NCI-H526 (cell line): ENCODE measurements around the gene GALNT7.
"Not testable (repeated sequence)": the region's sequence is repeated elsewhere in the genome, so short reads cannot be mapped to it uniquely, and the experiment has no call there.

Source experiments
- DNase-seq, 2 experiments: peaks; one replicate each; lab custom pipeline; 2025; lab: John Stamatoyannopoulos, UW

Gene GALNT7

DNA sequence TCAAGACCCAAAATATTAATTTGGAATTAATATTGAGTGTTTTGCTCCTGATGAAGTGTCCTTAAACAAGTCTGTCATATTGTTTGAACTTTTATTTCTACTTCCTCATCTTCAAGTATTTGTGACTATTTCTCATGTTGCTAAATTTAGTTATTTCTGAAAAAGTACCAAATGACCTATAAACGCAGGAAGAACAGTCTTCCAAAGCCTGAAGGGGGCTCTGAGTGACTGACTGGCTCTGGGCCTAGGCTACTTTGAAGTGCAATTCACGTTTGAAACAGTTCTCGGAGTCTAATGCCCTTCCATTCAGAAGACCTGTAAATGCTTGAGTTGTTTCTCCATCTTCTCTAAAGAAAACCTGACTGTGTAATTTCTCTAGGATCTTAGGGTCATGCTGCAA, 26.5 kb downstream of the GALNT7 start:
- DNase-seq, result no peak

DNA sequence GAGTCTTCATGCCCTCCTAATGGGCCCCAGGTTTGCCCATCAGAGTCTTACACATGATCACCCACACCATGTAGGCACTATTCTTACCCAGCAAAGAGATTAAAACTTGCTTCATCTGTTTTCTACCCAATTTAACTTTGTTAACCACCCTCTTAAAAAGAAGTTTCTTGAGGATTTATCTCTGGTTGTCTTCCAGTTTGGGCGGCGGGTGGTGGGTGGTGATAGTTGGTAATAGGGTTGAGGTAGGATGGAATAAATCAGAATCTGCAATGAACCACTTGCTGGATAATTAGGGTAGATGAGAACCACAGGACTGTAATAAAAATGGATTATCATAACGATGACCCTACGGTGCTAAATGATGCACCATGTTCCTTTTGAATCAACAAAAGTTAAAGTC, 30.9 kb downstream of the GALNT7 start:
- DNase-seq, result no peak

DNA sequence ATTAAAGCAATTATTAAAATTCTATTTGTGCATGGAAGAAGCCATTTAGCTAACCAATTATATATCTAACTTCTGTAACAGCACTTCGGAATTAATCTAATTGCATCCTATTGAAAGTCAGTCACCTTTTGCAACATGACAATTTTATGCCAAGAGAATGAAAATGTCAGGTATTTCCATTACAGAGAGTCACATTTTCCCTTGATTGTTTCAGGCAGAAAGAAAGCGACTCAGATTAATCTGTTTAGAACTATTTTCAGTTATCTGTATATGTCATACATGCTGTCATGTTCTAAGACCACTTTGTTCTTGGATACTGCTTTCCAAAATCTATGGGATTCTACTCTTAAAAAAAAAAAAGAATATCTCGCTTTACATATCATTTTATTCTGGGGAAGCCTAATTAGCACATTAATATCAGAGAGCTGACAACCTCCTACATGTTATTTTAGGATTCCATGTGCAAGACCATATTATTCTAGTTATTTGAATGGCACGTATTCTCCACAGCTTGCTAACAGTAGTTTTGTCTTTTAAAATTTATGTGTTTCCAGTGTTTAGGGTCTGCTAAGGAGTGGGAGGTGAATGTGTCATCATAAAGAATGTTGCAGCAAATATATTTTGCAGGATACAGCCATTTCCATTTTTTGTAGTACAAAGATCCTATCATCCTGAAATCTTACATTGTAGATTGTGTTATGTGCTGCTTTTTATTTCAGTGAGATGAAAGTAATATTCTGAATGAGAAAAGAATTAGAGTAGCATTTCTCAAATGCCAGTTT, 31.7 kb downstream of the GALNT7 start:
- DNase-seq, result no peak

DNA sequence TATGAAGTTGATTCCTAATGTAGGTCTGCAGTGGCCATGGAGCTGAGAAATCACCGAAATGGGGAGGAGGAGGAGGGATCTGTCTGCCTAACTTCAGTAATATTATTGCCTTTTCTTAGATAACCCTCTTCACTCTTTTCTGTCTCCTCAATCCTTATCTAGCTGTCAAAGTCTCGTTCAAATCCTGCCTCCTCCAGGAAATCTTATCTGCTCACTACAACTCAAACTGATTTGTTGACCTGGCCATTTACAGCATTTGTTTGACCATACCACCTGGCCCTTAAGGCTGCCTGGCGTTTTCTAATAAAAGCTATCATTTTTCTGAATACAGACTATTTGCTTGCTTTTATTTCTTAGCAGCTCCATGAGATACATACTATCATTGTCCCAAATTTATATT, 33.8 kb downstream of the GALNT7 start:
- DNase-seq, result no peak

DNA sequence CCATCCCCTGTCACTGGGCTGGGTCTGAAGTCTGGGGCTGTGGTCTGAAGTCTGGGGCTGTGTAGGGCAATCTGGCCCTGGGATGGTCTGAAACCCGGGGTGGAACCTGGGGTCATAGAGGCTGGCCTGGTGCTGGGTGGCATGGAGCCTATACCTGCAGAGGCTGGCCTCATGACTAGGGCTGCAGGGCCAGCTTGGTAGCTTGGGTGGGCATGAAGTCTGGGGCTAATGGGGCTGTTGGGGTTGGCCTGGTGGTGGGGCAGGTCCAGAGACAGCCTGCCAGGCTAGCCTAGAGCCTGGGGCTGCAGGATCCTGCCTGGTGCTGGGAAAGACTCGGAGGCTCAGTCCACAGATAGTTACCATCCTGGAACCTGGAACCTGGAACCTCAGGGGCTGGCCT, 37.0 kb downstream of the GALNT7 start:
- DNase-seq, result no peak

DNA sequence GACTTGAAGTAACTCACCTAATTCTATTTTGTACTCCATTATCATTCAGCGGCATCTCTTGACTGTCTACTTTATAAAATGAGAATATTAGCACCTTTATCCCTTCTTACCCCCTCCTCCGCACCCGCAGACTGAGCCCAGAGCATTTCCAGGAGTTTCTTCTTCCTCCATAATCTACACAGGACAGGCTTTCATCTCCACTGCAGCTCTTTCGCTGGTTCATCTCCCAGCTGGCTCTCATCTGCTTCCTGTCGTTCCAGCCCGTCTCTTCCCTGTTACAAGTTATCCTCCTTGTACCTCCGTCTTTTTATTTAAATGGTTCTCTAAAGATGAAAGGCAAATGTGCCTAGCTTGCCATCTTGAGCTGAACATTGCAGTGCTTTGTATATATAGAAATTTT, 39.8 kb downstream of the GALNT7 start:
- DNase-seq, result no peak

DNA sequence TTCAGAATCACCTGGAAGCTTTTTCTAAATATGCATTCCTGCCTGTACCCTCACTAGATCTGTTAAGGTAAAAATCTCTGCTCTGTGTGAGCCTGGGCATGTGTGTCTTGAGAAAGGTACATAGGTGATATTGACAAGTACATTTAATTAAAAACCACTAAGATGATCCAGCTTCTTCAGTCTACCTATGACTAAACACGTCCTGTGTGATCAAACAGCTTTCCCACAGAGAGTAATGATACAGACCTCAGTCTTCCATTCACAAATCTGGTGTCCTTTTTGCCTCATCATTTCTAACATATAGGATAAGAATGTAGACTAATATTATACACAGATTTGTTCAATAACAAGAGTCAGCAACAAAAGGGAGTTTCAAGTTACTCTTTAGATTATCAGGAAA, 42.6 kb downstream of the GALNT7 start:
- DNase-seq, result no peak

DNA sequence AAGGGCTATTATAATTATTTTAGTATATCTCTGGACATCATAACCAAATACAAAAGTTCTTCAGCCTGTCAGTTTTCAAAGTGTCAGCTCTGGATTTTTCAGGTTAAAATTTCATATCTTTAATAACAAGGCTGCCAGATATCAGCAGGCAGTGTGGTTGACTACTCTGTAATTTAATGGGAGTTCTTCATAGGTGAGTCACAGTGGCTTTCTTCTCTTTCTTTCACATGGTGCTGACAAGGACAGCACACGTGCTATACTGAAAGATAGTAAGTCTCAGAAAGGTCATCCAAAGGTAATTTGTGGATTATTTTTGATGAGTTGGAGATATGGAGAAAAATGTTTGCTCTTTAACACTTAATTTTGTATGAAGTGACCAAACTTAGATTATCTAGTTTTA, 43.2 kb downstream of the GALNT7 start:
- DNase-seq, result no peak

DNA sequence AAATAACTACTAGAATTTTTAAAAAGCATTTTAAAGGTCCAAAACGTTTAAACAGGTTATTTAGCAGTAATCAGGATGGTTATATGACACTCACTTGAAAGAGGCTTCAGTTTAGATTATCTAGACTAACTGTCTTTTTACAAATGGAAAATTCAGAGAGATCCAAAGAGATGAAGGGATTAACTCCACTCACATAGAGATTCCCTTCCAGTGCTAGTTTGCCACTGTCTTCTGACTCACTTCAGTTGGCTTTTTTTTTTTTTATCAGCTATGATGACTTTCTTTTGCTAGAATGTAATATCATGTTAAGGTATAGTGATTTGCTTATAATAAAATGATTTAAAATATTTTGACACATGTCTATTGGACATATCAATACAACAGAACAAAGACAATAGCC, 43.8 kb downstream of the GALNT7 start:
- DNase-seq, result no peak

DNA sequence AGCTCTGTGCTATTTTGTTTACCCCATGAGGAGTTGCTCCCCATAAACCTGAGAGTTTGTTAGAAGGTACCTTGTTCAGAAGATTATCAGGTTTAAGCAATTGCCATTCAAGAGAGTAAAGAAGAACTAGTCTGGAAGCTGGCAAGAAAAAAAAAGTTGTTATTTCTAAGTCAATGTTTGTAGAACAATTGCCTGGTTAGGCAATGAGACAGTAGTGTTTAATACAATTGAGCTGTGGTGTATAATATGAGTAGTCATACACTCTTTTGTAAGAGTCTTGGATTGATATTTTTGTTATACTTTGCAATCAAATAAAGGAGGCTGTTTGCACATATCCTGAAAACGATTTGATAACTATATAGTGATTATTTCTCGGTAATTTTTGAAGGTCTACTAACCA, 44.7 kb downstream of the GALNT7 start:
- DNase-seq, result no peak

DNA sequence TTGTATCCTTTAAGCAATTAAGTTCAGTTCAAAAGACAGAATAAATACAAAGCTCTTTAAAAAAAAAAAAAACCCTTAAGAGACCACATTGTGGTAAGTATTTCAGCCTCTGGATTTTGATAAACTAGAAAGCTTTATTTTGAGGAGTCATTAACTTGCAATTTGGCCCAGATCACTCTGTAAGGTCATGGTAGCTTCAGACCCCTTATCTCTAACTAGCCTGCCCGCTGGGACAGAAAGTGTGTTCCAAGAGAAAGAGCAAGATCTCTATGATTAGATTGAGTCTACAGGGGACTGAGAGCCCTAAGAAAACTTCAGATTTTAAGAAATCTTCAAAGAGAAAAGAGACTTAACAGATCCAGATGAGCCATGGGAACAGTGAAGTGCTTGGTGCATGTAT, 45.6 kb downstream of the GALNT7 start:
- DNase-seq, result no peak

DNA sequence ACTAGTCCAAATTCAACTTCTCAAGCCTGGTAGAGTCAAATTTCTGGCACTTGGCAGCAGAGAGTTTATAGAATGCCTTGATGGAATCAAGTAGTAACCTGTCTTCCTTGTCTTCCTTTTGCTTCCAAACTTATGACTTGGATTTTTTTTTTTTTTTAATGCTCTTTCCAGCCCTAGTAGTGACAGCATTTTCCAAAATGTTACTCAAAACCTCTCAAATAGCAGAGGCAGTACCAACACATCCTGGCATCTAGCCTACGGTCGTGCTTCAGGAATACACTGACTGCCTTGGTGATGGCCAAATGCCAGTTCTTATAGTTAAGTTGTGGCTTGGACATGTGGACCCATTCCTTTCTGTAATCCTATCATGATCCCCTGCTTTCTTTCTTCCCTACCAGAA, 46.0 kb downstream of the GALNT7 start:
- no peak for DNase-seq

DNA sequence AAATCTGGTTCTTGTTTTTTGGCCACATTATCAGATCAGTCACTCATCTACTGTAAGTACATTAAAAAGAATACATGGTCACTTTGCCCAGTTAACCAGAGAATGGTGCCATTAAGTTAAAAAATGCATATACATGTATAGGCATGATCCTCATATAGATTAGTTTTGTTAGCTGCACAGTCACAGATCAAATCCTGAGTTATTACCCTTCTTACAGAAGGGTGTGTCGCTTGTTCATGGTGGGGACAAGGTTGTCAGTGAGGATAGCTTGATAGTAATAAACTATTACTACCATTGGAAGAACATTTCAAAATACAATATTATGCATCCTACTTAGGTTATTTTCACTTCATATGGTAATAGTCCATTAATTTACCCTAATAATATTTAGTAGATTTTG, 48.5 kb downstream of the GALNT7 start:
- no peak for DNase-seq

DNA sequence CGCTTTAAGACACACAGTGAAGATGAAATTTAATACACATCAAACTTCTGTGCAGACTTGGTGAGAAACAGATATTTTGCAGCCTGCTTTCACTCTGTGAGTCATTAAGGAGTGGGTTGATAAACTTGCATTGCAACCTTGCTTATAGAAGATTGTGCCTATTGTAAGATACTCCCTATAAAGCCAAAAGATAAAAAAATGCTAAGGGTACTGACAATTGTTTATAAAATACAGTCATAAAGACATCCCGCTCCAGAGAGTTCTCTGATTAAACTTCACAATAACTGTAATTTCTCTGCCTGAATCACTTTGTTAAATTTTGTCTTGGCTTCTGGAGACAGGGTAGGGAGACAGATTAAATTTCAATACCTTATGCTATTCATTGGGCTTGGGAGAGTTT, 49.1 kb downstream of the GALNT7 start:
- no peak for DNase-seq

DNA sequence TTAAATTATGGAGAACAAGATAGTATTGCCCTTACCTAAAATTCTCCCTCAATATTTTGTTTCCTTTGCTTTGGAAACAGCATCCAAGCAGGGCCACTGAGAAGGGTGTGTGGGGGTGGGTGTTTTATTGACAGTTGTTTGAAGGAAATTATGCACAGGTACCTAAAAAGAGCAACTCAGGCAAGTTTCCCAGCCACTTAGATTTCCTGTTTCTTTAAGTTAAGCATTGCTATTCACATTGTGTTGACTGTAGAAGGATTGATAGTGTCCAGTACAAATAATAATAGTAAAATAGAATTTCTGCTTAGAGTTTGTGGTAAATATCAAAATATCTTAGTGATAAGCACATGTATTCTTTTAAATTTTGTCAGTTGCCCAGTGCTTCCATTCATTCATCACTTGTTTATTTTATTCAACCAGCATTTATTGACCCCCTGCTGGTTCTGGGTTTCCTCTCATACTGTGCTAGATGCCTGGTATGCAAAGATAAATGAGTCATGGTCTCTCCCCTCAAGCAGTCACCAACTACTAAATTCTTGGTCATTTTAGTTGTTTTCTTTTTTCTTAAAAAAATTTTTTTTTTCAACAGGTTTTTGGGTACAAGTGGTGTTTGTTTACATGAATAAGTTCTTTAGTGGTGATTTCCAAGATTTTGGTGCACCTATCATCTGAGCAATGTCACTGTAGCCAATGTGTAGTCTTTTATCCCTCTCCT, 50.0 kb downstream of the GALNT7 start:
- no peak for DNase-seq

DNA sequence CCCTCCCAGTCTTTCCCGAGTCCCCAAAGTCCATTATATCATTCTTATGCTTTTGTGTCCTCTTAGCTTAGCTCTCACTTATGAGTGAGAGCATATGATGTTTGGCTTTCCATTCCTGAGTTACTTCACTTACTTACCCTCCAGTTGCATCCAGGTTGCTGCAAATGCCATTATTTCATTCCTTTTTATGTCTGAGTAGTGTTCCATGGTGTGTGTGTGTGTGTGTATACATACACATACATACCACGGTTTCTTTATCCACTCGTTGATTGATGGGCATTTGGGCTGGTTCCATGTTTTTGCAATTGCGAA, 50.5 kb downstream of the GALNT7 start:
- DNase-seq, result not testable (repeated sequence)

DNA sequence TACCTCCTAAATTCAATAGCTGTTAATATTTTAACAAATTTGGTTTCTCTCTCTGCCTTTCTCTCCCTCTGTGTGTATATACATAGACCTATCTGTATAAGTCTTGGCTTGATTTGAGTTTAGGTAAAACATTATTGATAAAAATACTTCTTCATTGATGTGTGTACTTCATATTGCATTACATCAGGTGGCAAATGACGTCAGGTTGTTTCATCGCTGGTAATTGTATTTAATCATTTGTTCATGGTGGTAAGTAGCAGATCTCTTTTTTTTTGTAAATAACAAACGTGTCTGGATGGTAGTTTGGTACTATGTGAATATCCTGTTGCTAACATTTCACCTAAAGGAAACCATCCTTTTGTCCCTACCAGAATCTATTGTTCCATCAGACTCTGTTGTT, 55.1 kb downstream of the GALNT7 start:
- no peak for DNase-seq

DNA sequence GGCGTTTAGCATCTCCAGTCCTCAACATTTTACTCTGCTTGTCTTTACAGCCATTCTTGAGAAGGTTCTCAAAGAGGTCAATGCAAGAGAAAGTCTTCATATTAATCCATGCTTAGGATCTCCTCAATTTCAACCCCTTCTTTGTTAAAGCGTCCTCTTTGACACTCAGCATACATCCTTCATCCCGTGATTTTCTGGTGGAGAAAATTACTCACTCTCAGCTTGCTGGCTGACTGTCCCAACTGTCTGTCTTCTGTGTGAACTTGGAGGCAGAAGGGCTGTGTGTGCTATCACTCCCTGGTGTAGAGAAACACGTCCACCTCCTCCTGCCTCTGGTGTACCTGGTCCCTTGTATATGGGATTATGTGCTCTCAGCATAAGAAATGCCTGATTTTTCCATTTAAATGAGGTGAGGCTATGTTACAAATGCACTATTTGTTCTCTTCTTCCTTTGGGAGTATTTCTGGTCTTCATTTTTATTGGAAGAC, 57.8 kb downstream of the GALNT7 start:
- DNase-seq, result no peak

DNA sequence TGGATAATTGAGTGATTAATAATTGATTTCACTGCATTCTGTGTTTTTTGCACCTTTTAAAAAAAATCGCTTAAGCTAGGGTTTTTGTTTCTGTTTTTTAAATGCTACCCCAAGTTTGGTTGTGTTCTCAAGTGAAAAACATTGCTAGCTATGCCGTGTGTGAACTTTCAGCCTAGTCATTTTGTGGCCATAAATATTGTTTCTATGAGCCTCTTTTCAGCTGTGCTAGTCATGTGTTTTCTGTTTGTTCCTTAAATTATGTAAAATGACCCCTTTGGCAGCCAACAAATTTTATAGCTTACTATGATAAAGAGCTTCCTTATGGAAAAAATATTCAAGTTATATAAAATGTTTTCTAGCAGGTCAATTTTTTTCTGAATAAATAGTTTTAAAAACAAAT, 59.1 kb downstream of the GALNT7 start:
- DNase-seq, result no peak

DNA sequence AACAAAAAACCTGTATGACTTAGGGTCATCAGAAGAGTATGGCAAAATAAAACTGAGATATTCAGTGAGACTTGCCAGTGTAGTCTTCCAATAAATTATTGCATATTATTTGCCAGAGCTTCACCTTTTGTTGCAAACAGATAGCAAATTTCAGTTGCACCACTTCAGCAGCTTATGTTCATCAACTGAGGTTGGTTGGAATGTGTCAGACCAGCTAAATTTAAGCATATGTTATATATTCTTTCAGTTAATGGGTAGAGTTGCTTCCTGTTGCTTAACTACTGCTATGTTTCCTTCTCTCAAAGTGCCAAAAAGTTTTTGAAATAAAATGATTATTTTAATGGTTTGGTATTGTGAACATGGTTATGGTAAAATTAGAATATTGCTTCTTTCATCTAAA, 61.5 kb downstream of the GALNT7 start:
- no peak for DNase-seq

DNA sequence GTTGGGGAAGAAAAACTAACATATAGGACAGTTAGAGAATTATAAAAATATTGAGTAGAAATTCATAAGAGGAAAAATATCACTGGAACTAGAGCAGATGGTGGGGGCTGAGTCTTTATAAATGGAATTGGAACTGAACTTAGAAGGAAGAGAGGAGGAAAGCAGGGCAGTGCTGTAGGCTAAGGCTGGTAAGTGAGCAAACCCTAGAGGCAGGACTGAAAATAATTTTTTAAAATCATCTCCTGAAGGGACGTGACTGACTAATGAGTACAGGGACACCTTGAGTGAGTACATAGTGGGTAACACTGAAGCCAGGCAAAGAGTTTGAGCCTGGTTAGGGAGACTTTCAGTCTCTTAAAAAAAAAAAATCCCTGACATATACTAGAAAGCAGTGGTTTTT, 63.3 kb downstream of the GALNT7 start:
- no peak for DNase-seq

DNA sequence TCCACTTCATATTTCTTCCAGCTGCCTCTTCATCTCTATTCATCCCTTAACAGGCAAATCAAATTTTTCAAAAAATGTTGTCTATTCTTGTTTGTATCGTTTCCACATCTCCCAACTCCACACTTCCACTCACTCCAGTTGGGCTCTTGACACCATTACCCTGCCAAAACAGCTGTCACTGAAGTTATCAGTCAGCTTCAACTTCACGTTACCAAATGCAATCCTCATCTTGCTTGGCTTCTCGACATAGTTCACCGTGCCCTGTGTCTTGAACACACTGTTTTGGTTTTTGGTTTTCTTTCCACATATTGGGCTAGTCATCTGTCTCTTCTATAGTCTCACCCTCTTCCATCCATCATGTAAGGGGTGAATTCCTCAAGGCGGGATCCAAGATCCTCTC, 65.2 kb downstream of the GALNT7 start:
- DNase-seq, result no peak

DNA sequence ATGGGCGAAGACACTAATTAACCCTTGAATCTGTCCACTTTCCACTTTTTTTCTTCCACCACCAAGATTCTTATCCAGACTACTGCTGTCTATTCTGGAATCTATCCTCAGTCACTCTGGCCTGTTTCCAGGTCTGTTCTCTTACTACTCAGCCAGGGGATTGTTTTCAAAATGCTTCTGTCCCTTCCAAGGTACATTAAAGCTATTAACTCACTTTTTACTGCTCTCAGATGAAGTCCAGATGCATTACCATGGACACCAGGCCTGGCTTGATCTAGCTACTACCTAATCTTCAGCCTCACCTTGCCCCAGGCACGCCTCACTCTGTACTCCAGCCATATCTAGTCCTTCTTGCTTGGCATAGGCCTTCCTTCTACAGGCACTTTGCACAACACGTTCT, 66.4 kb downstream of the GALNT7 start:
- no peak for DNase-seq

DNA sequence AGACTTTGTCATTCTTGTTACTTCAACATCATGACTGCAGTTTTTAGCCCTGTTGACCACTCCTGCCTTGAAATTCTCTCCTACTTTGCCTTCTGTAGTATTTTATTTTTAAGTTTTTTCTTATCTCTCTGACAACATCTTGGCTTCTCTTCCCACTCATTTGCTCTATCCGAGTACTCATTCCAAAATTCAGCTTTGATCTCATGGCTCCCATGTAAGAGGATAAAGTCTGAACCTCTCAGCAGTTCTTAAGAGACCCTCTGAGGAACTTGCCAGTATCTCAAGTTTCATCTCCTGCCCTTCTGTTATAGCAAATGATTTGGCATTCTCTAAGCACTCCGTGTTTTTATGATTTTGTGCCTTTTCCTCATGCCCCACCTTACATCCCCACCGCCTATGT, 67.7 kb downstream of the GALNT7 start:
- DNase-seq, result no peak
